DMS153 treated with DMSO at 0.1 percent for 48 hours (cell line): Measurements from ENCODE around the gene SULT1A2.
"Not testable (repeated sequence)": the region's sequence is repeated elsewhere in the genome, so short reads cannot be mapped to it uniquely, and the experiment has no call there.

Experiments used
- DNase-seq: peaks from one replicate; lab custom pipeline; 2025; ENCODE audit not compliant: unreplicated experiment; lab: John Stamatoyannopoulos, UW

The SULT1A2 gene

DNA sequence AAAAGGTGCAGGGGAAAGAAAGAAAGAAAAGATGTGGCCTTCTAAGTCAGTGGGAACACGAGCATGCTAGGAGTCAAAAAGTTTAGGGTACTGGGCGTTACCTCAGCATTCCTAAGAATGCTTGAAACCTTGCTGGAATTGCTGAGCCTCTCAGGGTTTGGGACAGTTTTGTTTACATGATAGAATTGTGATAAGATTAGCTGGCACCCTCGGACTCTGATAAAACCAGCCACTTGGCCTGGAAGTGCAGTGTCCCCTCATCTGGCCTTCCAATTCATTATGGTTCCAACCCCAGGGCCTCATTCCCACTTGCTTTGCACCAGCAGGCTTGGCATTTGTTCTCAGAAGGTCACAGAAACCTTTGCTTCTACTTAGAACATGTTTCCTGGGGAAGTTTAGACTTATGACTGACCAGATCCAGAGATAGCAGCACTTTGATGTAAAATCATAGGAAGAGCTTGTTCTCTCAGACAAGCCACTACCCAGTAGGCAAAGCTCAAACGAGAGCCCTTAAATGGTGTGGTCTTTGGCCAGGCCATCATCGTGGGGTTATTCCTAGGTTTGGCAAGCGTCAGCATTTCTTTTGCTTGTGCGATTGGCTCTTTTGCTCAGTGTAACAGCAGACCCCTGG lies 35.2 kb downstream of the SULT1A2 start:
- DNase-seq = no peak

DNA sequence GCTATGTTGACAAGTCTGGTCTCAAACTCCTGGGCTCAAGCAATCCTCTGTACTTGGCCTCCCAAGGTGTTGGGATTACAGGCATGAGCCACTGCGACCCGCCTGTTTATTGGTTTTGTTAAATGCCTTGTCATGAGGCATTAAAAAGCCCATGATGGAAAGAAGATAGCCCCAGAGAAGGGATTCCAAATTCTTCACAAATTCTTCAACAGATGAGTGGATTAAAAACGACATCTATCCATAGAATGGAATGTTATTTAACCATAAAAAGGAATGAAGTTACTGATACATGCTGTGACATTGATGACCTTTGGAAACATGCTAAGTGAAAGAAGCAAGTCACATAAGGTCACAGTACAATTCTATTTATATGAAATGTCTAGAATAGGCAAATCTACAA lies 38.4 kb downstream of the SULT1A2 start:
- DNase-seq = no peak

DNA sequence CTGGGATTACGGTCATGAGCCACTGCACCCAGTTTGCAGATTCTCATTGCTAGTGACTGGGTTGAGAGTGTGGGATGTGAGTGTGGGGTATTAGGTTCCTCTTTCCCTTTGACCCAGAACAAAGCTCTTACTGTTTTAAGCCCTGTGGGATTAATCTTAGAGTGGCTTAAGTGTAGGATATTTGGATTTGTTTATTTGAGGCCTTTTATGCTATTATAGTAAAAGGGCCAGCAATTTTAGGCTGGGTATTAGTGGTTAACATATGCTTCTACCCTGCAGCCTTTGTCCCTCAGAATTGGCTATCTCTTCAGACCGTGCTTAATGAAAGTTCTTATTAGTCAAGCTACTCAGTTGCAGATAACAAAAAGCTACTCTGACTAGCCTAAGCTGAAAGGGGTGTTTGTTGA lies 39.9 kb downstream of the SULT1A2 start:
- no peak for DNase-seq

DNA sequence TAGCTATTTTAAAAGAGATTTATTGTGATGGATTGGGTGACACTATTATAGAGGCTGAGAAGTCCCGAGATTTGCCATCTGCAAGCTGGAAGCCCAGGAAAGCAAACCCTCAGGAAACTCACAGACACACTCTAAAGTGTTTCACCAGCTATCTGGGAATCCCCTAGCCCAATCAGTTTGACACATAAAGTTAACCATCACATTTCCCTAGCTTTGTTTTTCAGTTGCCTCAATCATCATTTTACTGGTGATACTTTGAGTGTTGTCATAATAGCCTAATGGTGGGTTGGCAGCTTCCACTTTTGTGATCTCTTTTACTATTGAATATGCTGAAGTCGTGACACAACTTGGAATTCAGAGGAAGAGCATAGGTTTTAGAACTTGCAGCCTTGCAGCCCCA lies 41.3 kb downstream of the SULT1A2 start:
- no peak for DNase-seq

DNA sequence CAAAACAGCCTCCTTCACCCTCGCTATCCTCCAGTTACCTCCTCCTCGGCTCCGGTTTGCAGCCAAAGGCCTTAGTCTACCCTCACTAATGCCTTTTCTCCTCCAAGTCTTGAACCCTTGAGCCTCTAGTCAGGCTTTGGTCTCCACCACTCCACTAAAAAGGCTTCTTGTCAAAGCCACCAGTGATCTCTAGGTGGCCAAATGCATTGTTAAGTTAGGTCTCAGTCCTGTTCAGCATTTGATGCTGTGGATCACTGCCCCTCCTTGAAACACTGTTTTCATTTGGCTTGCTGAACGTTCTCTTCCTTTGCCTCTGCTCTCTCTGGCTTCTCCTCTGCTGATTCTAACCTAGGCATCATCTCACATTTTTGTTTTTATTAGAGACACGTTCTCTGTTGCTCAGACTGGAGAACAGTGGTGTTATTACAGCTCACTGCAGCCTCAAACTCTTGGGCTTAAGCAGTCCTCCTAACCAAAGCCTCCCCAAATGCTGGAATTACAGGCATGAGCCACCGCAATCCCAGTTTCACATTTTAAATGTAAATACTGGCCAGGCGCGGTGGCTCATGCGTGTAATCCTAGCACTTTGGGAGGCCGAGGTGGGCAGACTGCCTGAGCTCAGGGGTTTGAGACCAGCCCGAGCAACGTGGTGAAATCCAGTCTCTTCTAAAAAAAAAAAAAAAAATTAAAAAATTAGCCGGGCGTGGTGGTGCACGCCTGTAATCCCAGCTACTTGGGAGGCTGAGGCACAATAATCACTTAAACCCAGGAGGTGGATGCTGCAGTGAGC lies 42.0 kb downstream of the SULT1A2 start:
- no peak for DNase-seq

DNA sequence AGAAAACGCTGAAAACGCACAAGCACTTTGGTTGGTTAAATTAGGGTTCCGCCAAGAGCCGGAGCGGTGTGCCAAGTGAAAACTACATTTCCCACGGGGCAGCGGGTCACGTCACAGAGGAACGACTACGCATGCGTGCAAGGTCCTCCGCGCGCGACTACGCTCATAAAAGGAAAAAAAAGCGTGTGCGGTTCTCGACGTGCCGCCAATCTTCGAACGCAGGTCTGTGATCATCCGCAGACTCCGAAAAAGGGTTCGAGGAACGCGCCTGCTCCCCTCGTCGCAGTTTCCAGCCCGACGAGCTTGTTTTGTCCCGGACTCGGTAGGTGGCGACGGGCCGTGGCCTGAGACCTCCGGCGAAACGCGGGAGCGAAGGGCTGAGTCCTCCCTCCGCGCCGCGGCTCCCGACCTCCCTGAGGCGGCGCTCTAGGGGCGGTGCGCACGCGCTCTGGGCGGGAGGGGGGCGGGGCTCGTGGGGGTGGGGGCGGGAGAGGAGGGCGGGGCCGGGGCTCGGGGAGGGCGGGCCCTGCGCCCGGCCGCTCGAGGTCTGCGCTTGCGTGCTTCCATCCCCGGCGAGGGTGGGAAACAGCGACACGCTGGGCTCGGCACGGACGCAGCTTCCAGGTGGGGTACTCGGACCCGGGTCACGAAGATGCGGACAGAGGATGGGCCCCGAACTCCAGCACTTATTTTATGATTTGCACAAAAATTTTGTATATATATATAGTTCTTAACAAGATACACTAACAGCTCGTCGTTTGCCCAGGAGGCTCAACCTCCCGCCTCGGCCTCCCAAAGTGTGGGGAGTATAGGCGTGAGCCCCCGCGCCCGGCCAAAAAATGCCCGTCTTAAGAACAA lies 42.8 kb downstream of the SULT1A2 start, which contains the start of gene SGF29:
Gene SGF29, plus strand, starts transcription at position 145 of the 858 bp plus-strand sequence. CDS start 27,150 bp downstream, outside the sequence.
- DNase-seq = peak; percentile 92

DNA sequence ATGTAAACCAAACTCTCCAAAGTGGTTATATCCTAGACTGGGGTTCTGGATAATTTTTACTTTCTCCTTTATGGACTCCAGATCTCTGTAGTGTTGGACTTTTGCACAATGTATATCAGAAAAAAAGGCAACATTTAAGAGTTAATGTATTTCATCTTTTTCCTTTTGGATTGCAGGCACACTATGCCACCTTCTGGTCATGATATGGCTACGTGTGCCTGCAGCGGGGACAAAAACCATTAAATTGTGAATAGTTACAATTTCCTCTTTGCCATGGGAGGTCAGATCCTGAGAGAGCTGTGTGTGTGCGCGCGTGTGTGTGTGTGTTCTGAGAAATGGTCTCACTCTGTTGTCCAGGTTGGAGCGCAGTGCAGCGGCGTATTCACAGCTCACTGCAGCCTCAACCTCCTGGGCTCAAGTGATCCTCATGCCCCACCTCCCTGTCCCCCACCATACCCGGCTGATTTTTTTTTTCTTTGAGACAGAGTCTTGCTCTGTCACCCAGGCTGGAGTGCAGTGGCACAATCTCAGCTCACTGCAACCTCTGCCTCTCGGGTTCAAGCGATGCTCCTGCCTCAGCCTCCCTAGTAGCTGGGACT lies 47.5 kb downstream of the SULT1A2 start:
- peak; percentile 37 for DNase-seq

DNA sequence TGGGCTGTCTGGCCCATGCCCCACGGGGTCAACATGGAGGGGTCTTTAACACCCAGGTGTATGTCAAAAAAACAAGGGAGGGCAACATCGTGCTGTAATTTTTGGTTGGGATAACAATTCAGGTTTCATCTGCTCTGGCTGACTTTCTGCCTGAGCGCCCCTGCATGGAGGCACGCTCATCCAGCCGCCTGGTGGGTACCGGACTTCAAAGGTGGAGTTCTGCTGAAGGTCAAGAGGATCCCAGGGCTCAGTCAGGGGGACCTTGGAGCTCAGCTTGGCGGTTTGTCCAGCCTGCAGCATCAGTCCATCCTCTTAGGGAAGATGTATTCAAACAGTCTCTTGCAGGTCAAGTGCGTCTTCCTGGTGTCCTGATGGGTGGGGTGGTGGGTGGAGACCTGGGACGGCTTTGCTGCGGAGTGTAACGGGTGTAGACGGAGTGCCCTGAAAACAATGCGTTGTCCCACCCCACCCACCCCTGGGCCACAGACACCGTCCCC lies 48.5 kb downstream of the SULT1A2 start:
- no peak for DNase-seq

DNA sequence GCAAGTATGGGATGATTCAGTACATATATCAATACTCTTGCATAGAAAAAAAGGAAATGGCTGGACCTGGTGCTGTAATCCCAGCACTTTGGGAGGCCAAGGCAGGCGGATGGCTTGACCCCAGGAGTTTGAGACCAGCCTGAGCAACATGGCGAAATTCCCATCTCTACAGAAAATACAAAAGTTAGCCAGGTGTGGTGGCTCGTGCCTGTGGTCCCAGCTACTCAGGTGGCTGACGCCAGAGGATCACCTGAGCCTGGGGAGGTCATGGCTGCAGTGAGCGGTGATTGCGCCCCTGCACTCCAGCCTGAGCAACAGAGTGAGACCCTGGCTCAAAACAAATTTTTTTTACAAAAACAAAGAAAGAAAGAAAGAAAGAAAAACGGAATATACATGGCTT lies 50.2 kb downstream of the SULT1A2 start:
- DNase-seq = no peak

DNA sequence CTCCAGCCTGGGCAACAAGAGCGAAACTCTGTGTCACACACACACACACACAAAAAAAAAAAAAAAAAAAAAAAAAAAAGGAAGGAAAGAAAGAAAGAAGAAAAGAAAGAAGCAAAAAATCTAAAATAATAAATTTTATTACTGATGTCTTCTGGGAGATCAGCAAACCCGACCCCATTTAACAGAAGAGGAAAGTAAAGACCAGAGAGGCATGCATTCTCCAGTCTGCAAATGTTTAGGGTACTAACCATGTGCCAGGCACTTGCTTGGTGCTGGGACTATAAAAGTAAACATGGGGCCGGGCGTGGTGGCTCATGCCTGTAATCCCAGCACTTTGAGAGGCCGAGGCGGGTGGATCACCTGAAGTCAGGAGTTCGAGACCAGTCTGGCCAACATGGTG lies 50.9 kb downstream of the SULT1A2 start:
- not testable (repeated sequence) for DNase-seq

DNA sequence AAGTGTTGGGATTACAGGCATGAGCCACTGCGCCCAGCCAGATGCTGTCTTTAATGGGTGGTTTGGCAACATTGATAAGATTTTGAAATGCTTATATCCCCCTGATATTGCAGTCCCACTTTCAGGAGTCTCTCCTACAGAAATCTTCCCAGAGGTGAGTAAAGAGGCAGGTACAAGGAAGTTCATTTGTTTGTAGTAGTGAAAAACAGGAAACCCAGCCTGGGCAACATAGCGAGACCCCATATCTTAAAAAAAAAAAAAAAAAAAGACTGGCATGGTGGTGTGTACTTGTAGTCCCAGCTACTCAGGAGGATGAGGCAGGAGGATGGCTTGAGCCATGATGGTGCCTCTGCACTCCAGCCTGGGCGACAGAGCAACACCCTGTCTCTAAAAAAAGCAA lies 51.9 kb downstream of the SULT1A2 start:
- no peak for DNase-seq

DNA sequence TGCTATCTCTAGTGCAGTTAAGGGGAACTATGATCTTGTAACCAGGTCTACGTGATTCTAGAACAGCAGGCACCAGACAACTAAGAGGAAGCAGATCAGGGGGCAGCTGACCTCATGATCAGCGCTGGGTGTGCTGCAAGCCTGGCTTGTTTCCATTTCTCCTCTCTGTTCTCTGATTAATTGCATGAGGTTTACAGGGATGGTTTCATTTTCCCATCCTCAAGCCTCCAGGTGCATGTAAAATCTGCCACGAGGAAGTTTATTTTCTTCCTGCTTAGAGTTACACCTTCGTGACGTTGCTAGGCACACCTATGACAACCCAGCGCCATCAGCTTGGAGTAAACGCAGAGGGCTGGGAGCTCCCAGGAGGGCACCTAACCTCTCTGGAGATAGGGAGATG lies 53.8 kb downstream of the SULT1A2 start:
- DNase-seq = peak; percentile 57

DNA sequence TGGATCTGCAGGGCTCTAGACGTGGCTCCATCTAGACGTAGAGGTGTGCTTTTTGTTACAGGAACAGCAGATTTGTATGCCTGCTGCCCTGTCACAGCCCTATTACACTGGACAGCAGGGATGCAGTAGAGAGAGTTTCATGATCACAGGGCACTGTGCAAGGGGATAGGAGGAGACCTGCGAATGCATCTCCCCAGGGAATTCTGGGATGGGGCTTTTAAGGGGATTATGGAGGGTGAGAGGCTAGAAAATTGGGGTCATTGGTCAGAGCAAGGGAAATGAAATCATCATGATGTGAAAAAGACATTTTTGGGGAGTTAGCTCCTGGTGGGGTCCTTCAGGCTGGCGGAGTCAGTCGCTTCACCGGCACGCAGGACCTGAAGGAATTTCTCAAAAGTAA lies 54.2 kb downstream of the SULT1A2 start:
- no peak for DNase-seq
